CD14-positive monocyte (primary cell): ENCODE measurements around the gene KCNMB4. TPM values are rescaled to one million over a fixed set of nuclear protein-coding genes. Genes with fewer than 3 reads are reported as not detected.

Source experiments
- DNase-seq, 3 donors: peaks; one replicate each; pipeline ENCODE4 v3.0.0-alpha.2; 2011 to 2022
- H2AFZ ChIP-seq: 2 replicates; pipeline ENCODE4 v1.6.0; 2012; ENCODE audit warnings: mild to moderate bottlenecking, low read depth, low read length, inconsistent platforms; ENCODE audit not compliant: insufficient read depth, poor library complexity, severe bottlenecking
- H3K27ac ChIP-seq, 2 donors: 1 replicate in 1 of 2; 2 replicates in 1 of 2; pipeline ENCODE4 v1.5.1; 2012 to 2013; ENCODE audit warnings: low read length in 2 of 2, control low read depth in 1 of 2, inconsistent platforms in 1 of 2, low read depth in 1 of 2, mild to moderate bottlenecking in 1 of 2
- H3K27me3 ChIP-seq, 2 donors: one replicate each; pipeline versions ENCODE4 v1.6.0 to v1.6.1; 2011 to 2013; ENCODE audit warnings: low read length in 2 of 2; ENCODE audit not compliant: control insufficient read depth in 2 of 2, insufficient read depth in 2 of 2
- H3K36me3 ChIP-seq, 2 donors: replicated peaks in 1 of 2; 1 replicate in 1 of 2; 2 replicates in 1 of 2; pipeline versions ENCODE4 v1.5.1 to v1.6.1; 2012 to 2013; ENCODE audit warnings: low read length in 2 of 2, control low read depth in 1 of 2, inconsistent platforms in 1 of 2, mild to moderate bottlenecking in 1 of 2; ENCODE audit not compliant: insufficient read depth in 2 of 2, control insufficient read depth in 1 of 2
- H3K4me1 ChIP-seq, 2 donors: 1 replicate in 1 of 2; 2 replicates in 1 of 2; pipeline versions ENCODE4 v1.5.1 to v1.6.1; 2012 to 2013; ENCODE audit warnings: low read length in 2 of 2, control low read depth in 1 of 2, inconsistent platforms in 1 of 2, mild to moderate bottlenecking in 1 of 2, moderate library complexity in 1 of 2; ENCODE audit not compliant: insufficient read depth in 2 of 2, control insufficient read depth in 1 of 2
- H3K4me2 ChIP-seq: replicated peaks from 2 replicates; pipeline ENCODE3; 2012; ENCODE audit warnings: low read length, moderate library complexity, mild to moderate bottlenecking; ENCODE audit not compliant: poor library complexity, severe bottlenecking; ENCODE audit errors: extremely low read depth
- H3K4me3 ChIP-seq, 3 experiments: fragments of 200-600 bp in 1 of 3; sonication (generic) in 1 of 3; replicated peaks in 1 of 3; 1 replicate in 2 of 3; 2 replicates in 1 of 3; pipeline ENCODE4 v1.5.1; 2011 to 2013; ENCODE audit warnings: low read length in 3 of 3, mild to moderate bottlenecking in 3 of 3, control low read depth in 2 of 3, low read depth in 2 of 3, inconsistent platforms in 1 of 3, moderate library complexity in 1 of 3
- H3K79me2 ChIP-seq: 2 replicates; pipeline ENCODE4 v1.6.0; 2012; ENCODE audit warnings: mild to moderate bottlenecking, control low read depth, inconsistent platforms, low read length, moderate library complexity; ENCODE audit not compliant: insufficient read depth
- H3K9ac ChIP-seq: 2 replicates; pipeline ENCODE4 v1.6.0; 2017; ENCODE audit warnings: low read length, mild to moderate bottlenecking; ENCODE audit not compliant: insufficient read depth, poor library complexity, severe bottlenecking
- H3K9me3 ChIP-seq, 2 donors: replicated peaks in 1 of 2; 1 replicate in 1 of 2; 2 replicates in 1 of 2; pipeline versions ENCODE4 v1.5.1 to v1.6.1; 2012 to 2013; ENCODE audit warnings: low read length in 2 of 2, control low read depth in 1 of 2; ENCODE audit not compliant: control insufficient read depth in 1 of 2, insufficient read depth in 1 of 2
- H4K20me1 ChIP-seq: 2 replicates; pipeline ENCODE4 v1.6.0; 2012; ENCODE audit warnings: mild to moderate bottlenecking, low read length, control low read depth, moderate library complexity; ENCODE audit not compliant: insufficient read depth
- H3K27ac Mint-ChIP-seq, 7 donors: one replicate each; pipeline ENCODE4 v1.8.0; 2020; ENCODE audit warnings: mild to moderate bottlenecking in 7 of 7, mixed read lengths in 7 of 7, moderate library complexity in 6 of 7, inconsistent platforms in 2 of 7
- H3K27me3 Mint-ChIP-seq, 3 donors: one replicate each; pipeline ENCODE4 v1.8.0; 2021 to 2022; ENCODE audit warnings: low read depth in 3 of 3, mild to moderate bottlenecking in 3 of 3, mixed read lengths in 3 of 3, moderate library complexity in 3 of 3, inconsistent platforms in 1 of 3
- H3K36me3 Mint-ChIP-seq, 2 donors: one replicate each; pipeline ENCODE4 v1.8.0; 2020; ENCODE audit warnings: mixed read lengths in 2 of 2, inconsistent platforms in 1 of 2, mild to moderate bottlenecking in 1 of 2
- H3K4me1 Mint-ChIP-seq: one replicate; pipeline ENCODE4 v1.8.0; 2020; ENCODE audit warnings: mild to moderate bottlenecking, mixed read lengths
- H3K4me3 Mint-ChIP-seq, 2 donors: one replicate each; pipeline ENCODE4 v1.8.0; 2020; ENCODE audit warnings: mild to moderate bottlenecking in 2 of 2, mixed read lengths in 2 of 2, moderate library complexity in 1 of 2
- H3K9me3 Mint-ChIP-seq, 7 donors: one replicate each; pipeline ENCODE4 v1.8.0; 2020 to 2022; ENCODE audit warnings: mixed read lengths in 7 of 7, mild to moderate bottlenecking in 6 of 7, moderate library complexity in 6 of 7, inconsistent platforms in 2 of 7
- CTCF ChIP-seq: fragments of 200-600 bp; IDR thresholded peaks from one replicate; pipeline ENCODE4 v1.8.0; 2022; ENCODE audit warnings: antibody characterized with exemption, mild to moderate bottlenecking
- WGBS: methylation state at CpG from one replicate; pipeline ENCODE4 v1.1.5; 2013; ENCODE audit warnings: missing lambda C conversion rate; ENCODE audit not compliant: insufficient coverage; 5-methylcytosine and 5-hydroxymethylcytosine counted together
- intact Hi-C, 2 donors: fragments of 100-400 bp; cut with micrococcal nuclease; formaldehyde crosslinking; loops; one replicate each; pipeline versions ENCODE4 v1.15.0 to v1.15.1; 2023
- polyA plus RNA-seq, 3 donors: library from polyadenylated mRNA; depleted of rRNA in 1 of 3; unstranded in 2 of 3; stranded (reverse) in 1 of 3; fragments of 300-500 nt in 2 of 3; fragments of >200 nt in 1 of 3; fragmentation: Illumina TruSeq in 2 of 3; gene quantifications; 1 replicate in 2 of 3; 2 replicates in 1 of 3; pipeline ENCODE4 v1.2.3, GENCODE V29; 2012 to 2021

The KCNMB4 gene
- polyA plus RNA-seq, 3 donors, result 0.23 to 0.83 (median 0.41) TPM

- intact Hi-C loops, result loop anchor here in 1 of 2 donors (5.0 kb wide), 1 partner anchor 112 kb away; the partner anchor contains the start of gene CNOT2
- H3K4me3 ChIP-seq, result peak overlapping the region in 2 of 3 experiments; percentile 16 to 67
- peak overlapping the region; percentile 63 to 70 for H3K27ac ChIP-seq
- H3K36me3 ChIP-seq, result no peaks in the 10 kb centered on the region
- Mint-ChIP-seq H3K9me3 (no peaks in the 10 kb centered on the region), H3K36me3 (peaks cover 7 to 9% of the 10 kb centered on the region in 2 donors), H3K27ac (peak overlapping the region; percentile 82 to 94 (median 89)), H3K4me3 (peak overlapping the region in 1 of 2 donors; percentile 48), H3K4me1 (peaks cover 32% of the 10 kb centered on the region), H3K27me3 (no peaks in the 10 kb centered on the region)
- DNase-seq, result peak; percentile 41 to 66 (median 45)
- no peaks in the 10 kb centered on the region for H3K9me3 ChIP-seq
- no CpG with 5 or more reads among the region's 3 CpGs for WGBS
- H3K4me1 ChIP-seq, result peaks cover 26 to 34% of the 10 kb centered on the region in 2 donors
- H4K20me1 ChIP-seq, result no peaks in the 10 kb centered on the region
- no peak for TF ChIP-seq CTCF
- H3K27me3 ChIP-seq, result no peaks in the 10 kb centered on the region
- H3K79me2 ChIP-seq, result no peaks in the 10 kb centered on the region
- H3K4me2 ChIP-seq, result peak overlapping the region; percentile 58
- no peak overlapping the region for H3K9ac ChIP-seq
- no peak overlapping the region for H2AFZ ChIP-seq
These were observed 11.3 kb upstream of the KCNMB4 start for GRCh38 chr12:70354787-70355186.

- intact Hi-C loops, result loop anchor here in 1 of 2 donors (5.0 kb wide), 1 partner anchor 114 kb away; the partner anchor contains the start of gene CNOT2
- Histone ChIP-seq H3K27me3 (no peaks in the 10 kb centered on the region), H3K79me2 (no peaks in the 10 kb centered on the region), H3K9ac (no peak overlapping the region), H3K36me3 (no peaks in the 10 kb centered on the region), H3K27ac (no peak overlapping the region), H3K9me3 (no peaks in the 10 kb centered on the region), H4K20me1 (no peaks in the 10 kb centered on the region), H2AFZ (no peak overlapping the region), H3K4me3 (no peak overlapping the region), H3K4me1 (peaks cover 28 to 34% of the 10 kb centered on the region in 2 donors), H3K4me2 (no peak overlapping the region)
- TF ChIP-seq CTCF, result no peak
- peaks cover 35% of the 10 kb centered on the region for H3K4me1 Mint-ChIP-seq
- H3K27ac Mint-ChIP-seq, result no peak overlapping the region
- peaks cover 0 to 6% (median 0%) of the 10 kb centered on the region in 3 donors for H3K27me3 Mint-ChIP-seq
- WGBS, result no CpG with 5 or more reads among the region's 4 CpGs
- H3K4me3 Mint-ChIP-seq, result no peak overlapping the region
- no peaks in the 10 kb centered on the region for H3K9me3 Mint-ChIP-seq
- no peak for DNase-seq
- H3K36me3 Mint-ChIP-seq, result peaks cover 6 to 7% of the 10 kb centered on the region in 2 donors
These were observed 10.1 kb upstream of the KCNMB4 start for GRCh38 chr12:70355972-70356371.
